ENCODE results near the gene RIPK4.

RIPK4 gene

DNA sequence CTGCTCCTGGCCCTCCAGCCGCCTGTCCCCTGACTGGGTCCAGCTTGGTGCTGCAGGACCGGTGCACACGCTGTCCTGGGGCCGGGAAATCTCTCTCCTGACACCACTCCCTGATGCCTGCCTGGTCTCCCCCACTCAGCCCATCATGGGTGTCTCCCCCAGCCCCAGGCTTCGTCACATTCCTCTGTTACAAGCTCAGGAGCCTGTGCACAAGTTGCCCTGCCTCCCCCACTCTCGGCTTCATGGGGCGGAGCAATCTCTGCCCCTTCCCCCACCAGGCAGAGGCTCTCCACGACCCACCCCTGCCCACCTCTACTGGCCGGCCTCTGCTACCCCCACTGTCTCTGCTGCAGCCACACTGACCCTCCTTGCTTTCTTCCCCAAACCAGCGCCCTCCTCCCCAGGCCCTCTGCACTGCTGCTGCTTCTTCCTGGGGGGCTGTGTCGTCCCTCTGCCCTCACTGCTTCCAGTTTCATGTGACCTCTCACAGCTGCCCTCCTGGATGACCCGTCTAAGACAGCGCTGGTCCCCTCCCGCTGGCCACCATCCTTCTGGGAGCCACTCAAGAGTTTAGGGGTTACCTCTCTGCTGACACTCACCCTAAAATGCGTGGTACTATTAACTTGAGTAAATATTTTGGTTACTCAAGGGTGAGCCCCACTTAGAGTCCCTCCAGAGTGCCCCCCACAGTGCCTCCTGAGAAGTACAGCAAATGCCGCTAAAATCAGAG is 5.7 kb upstream of the RIPK4 start:
- FAIRE-seq (no peak), DNase-seq (ENCODE audit: insufficient read length, low spot score) (no peak)
- TF ChIP-seq POLR2A (IDR thresholded peaks at IDR 0.05; ENCODE audit: low read depth, low read length) (no peak), SPI1 (IDR thresholded peaks at IDR 0.05; ENCODE audit: low read depth, low read length) (no peak), POLR2AphosphoS5 (IDR thresholded peaks at IDR 0.05; ENCODE audit: low read depth, low read length) (no peak), POU2F2 (IDR thresholded peaks at IDR 0.05; ENCODE audit: low read depth, low read length) (no peak), PAX5 (IDR thresholded peaks at IDR 0.05; ENCODE audit: insufficient read depth, low read length, severe bottlenecking) (no peak), TAF1 (IDR thresholded peaks at IDR 0.05; ENCODE audit: low read depth, low read length) (no peak)

DNA sequence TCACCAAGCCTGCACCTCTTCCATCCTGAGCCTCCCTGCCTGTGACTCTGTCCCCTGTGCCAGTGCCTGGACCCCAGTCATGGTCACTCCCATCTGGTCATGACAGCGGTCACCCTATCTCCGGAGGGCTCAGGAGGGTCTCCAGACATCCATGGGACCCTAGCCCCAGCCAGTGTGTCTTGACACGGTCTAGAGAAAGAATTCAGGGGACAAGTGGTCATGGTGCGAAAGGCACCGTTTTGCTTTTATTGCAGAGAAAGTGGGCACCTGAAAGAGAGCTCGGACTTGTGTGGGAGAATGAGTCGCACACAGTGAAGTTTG is 4.7 kb upstream of the RIPK4 start:
- TF ChIP-seq TAF1 (IDR thresholded peaks at IDR 0.05; ENCODE audit: low read depth, low read length), result no peak
- TF ChIP-seq POLR2AphosphoS5 (IDR thresholded peaks at IDR 0.05; ENCODE audit: low read depth, low read length), result no peak
- FAIRE-seq (no peak), DNase-seq (ENCODE audit: insufficient read length, low spot score) (no peak)

DNA sequence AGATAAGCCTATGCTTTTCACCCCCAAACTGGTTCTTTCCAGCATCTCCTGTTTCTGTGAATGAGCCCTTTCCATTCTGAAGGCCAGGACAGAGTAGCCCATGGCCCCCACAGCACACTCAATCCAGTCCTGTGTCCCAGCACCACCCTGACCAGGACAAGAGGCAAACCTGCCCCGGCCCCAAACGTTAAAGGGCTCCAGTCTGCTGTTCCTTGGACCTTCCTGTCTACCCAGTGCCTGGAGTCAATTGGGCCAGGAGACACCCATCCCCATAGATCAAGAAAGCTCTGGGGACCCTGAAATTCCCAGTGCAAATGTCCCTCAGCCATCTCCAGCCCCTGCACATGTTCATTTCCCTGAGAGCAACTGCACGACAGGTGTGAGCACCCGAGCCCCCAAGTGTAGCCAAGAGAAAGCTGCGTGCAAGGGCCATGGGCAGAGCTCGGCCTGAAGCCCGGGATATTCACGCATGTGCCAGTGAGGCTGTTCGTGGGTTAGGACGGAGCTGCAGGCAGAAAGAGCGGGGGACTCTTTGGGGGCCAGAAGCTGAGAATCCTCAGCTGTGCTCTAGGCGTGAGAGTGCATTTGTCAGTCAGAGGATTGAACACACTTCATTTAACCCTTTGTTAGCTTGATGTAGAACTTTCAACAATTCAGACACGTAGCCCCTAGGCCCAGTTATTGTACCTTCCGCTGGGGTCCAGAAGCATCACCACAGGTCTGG is 4.2 kb upstream of the RIPK4 start:
- no peak for TF ChIP-seq SPI1 (IDR thresholded peaks at IDR 0.05; ENCODE audit: low read depth, low read length)
- no peak for DNase-seq (ENCODE audit: insufficient read length, low spot score)
- no peak for FAIRE-seq

DNA sequence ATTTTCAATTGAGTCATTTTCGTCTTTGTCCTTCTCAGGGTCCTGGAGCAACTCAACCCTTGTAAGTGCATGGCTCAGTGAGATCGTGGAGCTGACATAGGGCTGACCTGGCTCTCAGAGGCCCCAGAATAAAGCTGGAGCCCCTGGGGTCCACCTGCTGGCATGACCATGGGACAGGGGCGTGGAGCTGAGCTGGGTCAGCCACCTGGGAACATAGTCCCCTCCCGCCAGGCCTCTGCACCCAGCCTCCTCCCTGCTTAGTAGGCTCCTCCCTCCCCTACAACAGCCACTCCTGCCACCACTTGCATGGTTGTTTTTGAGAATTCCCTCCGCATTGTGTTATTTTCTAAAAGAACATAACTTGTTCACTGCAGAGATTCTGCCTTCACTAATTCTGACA is 3.1 kb upstream of the RIPK4 start:
- DNase-seq (ENCODE audit: insufficient read length, low spot score) (no peak), FAIRE-seq (no peak)
- TF ChIP-seq SPI1 (IDR thresholded peaks at IDR 0.05; ENCODE audit: low read depth, low read length), result no peak
- TF ChIP-seq POU2F2 (IDR thresholded peaks at IDR 0.05; ENCODE audit: low read depth, low read length), result no peak
- no peak for TF ChIP-seq POLR2A (IDR thresholded peaks at IDR 0.05; ENCODE audit: low read depth, low read length)
- TF ChIP-seq PAX5 (IDR thresholded peaks at IDR 0.05; ENCODE audit: insufficient read depth, low read length, severe bottlenecking), result no peak
- no peak for TF ChIP-seq POLR2AphosphoS5 (IDR thresholded peaks at IDR 0.05; ENCODE audit: low read depth, low read length)

DNA sequence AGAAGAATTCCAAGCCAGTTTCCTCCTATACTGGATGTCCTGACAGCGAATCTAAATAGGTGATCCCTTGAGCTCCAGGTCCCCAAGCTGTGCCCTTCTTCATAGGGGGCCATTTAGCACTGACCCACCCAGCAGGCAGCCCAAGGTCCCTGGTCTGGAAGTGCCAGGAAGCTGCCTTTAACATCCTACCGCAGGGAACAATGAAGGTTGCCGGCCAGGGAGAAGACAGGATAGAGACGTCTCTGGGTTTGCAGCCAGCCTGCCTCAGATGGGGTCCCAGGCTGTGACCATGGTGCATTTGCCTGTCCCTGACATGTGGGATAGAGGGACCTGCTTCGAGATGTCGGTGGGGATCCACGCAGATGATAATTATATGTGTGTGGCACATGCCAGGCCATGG is 2.7 kb upstream of the RIPK4 start:
- DNase-seq (ENCODE audit: insufficient read length, low spot score) (no peak), FAIRE-seq (no peak)
- no peak for TF ChIP-seq POLR2A (IDR thresholded peaks at IDR 0.05; ENCODE audit: low read depth, low read length)
- TF ChIP-seq POLR2AphosphoS5 (IDR thresholded peaks at IDR 0.05; ENCODE audit: low read depth, low read length), result no peak
- no peak for TF ChIP-seq TAF1 (IDR thresholded peaks at IDR 0.05; ENCODE audit: low read depth, low read length)
- no peak for TF ChIP-seq PAX5 (IDR thresholded peaks at IDR 0.05; ENCODE audit: insufficient read depth, low read length, severe bottlenecking)
- no peak for TF ChIP-seq SPI1 (IDR thresholded peaks at IDR 0.05; ENCODE audit: low read depth, low read length)
- no peak for TF ChIP-seq POU2F2 (IDR thresholded peaks at IDR 0.05; ENCODE audit: low read depth, low read length)

DNA sequence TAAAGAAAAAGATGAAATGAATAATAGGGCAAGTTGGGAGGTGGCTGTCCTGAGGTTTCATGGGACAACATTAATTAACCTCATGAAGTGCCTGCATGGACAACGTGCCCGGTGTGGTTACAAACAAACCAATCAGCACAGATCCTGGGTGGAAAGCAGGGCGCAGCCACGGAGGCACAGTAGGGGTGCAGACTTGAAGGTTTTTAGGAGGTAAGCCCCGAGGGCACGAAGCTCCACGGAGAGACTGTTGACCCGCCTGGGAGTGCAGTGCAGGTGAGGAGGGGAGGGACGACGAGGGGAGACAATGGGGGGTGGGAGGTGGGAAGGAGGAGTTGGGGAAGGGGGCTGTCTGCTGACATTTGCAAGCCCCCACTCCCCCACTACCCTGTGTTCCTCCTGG is 2.3 kb upstream of the RIPK4 start:
- no peak for TF ChIP-seq POLR2A (IDR thresholded peaks at IDR 0.05; ENCODE audit: low read depth, low read length)
- no peak for TF ChIP-seq PAX5 (IDR thresholded peaks at IDR 0.05; ENCODE audit: insufficient read depth, low read length, severe bottlenecking)
- no peak for TF ChIP-seq POU2F2 (IDR thresholded peaks at IDR 0.05; ENCODE audit: low read depth, low read length)
- no peak for TF ChIP-seq TAF1 (IDR thresholded peaks at IDR 0.05; ENCODE audit: low read depth, low read length)
- TF ChIP-seq POLR2AphosphoS5 (IDR thresholded peaks at IDR 0.05; ENCODE audit: low read depth, low read length), result no peak
- no peak for TF ChIP-seq SPI1 (IDR thresholded peaks at IDR 0.05; ENCODE audit: low read depth, low read length)
- DNase-seq (ENCODE audit: insufficient read length, low spot score) (no peak), FAIRE-seq (no peak)

DNA sequence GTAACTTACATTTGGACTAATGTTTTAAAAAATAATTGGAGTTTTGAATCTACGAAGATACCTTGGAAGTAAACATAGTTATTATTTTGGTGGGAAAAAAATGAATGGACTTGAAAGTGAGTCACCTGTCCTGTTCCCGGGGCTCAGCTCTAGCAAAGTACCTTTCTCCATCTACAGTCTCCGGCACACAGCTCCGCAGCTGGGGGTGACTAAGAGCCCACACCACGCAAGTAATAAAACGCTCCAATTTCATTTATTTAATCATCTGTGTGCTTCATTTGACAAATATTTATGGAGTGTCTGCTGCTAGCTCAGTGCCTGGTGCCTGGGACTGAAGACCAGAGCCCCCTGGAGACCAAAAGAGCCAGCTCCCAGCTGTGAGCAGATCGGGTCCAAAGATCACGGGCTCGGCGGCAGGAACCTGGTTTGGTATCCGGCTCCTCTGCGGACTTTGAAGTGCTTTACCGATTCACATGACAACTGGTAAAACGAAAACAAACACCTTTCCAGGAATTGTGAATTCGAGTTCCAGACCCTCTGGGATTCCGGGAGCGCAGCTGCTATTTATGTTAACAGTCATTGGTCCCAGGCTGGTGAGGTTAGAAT is 1.7 kb upstream of the RIPK4 start:
- TF ChIP-seq SPI1 (IDR thresholded peaks at IDR 0.05; ENCODE audit: low read depth, low read length), result no peak
- TF ChIP-seq PAX5 (IDR thresholded peaks at IDR 0.05; ENCODE audit: insufficient read depth, low read length, severe bottlenecking), result no peak
- DNase-seq (ENCODE audit: insufficient read length, low spot score) (no peak), FAIRE-seq (no peak)

DNA sequence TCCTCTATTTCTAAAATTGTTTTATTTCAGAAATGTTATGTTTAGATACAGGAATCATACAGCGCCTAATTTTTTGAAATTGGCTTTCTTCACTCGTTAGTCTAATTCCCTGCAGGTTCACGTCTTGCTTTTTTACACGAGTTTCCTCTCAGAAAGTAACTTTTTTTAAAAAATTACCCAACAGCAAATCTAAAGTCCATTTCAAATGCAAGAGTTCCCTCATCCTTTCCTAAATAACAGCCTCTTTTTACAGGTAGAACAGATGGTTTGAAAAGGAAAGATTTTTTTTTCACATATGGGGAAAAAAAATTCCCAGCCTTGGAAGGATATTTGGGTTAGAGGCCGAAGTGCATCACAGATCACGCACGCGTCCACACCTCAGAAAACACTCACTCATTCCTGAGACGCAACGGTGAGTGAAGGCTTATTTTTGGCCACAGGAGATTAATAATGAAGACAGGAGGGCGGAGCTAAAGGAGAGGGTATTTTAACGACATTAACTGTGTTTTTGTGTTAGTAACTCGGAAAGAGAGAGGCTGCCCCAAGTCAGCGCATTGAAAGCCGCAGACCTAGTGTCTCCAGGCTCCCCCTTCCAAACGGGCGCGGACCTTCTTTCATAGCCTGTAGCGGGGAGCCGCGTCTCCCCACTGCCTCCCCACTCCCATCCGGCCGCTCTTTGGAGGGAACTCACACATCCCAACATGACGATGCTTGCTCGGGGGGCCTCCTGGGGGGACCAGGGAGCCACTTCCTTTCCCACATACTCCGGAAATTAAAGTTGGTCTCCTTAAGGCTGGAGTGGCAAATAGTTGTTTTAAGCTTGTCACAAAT is 969 bp upstream of the RIPK4 start:
- FAIRE-seq (no peak), DNase-seq (ENCODE audit: insufficient read length, low spot score) (no peak)
- TF ChIP-seq POLR2AphosphoS5 (IDR thresholded peaks at IDR 0.05; ENCODE audit: low read depth, low read length), result no peak
- no peak for TF ChIP-seq POLR2A (IDR thresholded peaks at IDR 0.05; ENCODE audit: low read depth, low read length)
- no peak for TF ChIP-seq TAF1 (IDR thresholded peaks at IDR 0.05; ENCODE audit: low read depth, low read length)
- no peak for TF ChIP-seq POU2F2 (IDR thresholded peaks at IDR 0.05; ENCODE audit: low read depth, low read length)
- no peak for TF ChIP-seq PAX5 (IDR thresholded peaks at IDR 0.05; ENCODE audit: insufficient read depth, low read length, severe bottlenecking)
- no peak for TF ChIP-seq SPI1 (IDR thresholded peaks at IDR 0.05; ENCODE audit: low read depth, low read length)

DNA sequence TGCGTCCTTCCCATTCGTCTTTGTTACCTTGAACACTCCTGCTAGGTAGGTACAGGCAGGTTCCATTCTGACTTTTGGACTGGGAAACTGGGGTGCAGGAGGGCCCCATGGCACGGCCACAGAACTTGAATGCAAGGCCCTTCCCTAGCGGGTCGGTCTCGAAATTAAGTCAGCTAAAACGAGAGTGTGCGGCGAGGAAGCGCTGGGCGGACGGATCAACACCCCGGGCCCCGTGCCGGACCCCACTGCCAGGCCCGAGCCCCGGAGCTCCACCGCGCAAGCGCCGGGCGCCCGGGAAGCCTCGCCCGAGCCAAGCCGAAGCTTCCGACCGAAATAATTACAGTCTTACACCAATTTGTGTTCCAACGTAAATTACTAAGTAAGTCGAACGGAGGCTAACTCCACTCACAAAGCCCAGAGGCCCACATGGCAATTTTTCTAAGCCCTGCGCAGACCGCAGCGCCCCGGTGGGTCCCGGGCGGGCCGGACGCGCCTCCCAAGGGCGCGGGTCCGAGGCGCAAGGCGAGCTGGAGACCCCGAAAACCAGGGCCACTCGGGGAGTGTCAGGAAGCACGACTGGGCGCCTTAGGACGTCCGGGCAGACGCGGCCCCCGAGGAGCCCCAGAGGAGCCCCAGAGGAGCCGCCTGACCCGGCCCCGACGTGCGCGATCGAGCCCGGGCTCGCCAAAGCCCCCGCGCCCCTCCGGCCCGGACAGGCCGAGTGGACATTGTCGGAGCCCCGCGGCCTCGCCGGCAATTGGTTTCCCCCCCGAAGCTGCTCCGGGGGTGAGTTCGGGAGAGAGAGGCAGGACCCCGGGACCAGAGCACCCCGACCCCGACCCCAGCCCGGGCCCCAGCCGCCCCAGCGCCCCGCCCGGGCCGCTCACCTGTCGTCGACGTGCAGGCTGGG is 624 bp downstream of the RIPK4 start:
- no peak for DNase-seq (ENCODE audit: insufficient read length, low spot score)
- TF ChIP-seq POU2F2 (IDR thresholded peaks at IDR 0.05; ENCODE audit: low read depth, low read length) (no peak), POLR2A (IDR thresholded peaks at IDR 0.05; ENCODE audit: low read depth, low read length) (no peak), TAF1 (IDR thresholded peaks at IDR 0.05; ENCODE audit: low read depth, low read length) (no peak), PAX5 (IDR thresholded peaks at IDR 0.05; ENCODE audit: insufficient read depth, low read length, severe bottlenecking) (no peak), SPI1 (IDR thresholded peaks at IDR 0.05; ENCODE audit: low read depth, low read length) (no peak), POLR2AphosphoS5 (IDR thresholded peaks at IDR 0.05; ENCODE audit: low read depth, low read length) (no peak)
- FAIRE-seq, result no peak
